Osteocyte (in vitro differentiated cells): ENCODE results near the gene CYS1. TPM values are rescaled to one million over a fixed set of nuclear protein-coding genes. Genes with fewer than 3 reads are reported as not detected.
A peak's percentile ranks its signal among the peaks of the same experiment; 100 is the strongest.

Experiments
- DNase-seq: peaks from one replicate; pipeline ENCODE4 v3.0.0; 2021; ENCODE audit warnings: mixed read lengths; ENCODE audit not compliant: unreplicated experiment; ENCODE audit errors: extremely low spot score
- H3K27ac Mint-ChIP-seq: one replicate; pipeline ENCODE4 v1.8.0; 2021; ENCODE audit warnings: mild to moderate bottlenecking, mixed read lengths; ENCODE audit not compliant: unreplicated experiment
- H3K27me3 Mint-ChIP-seq: one replicate; pipeline ENCODE4 v1.8.0; 2021; ENCODE audit warnings: mixed read lengths; ENCODE audit not compliant: unreplicated experiment
- H3K36me3 Mint-ChIP-seq: one replicate; pipeline ENCODE4 v1.8.0; 2021; ENCODE audit warnings: mixed read lengths; ENCODE audit not compliant: unreplicated experiment
- H3K4me1 Mint-ChIP-seq: one replicate; pipeline ENCODE4 v1.8.0; 2021; ENCODE audit warnings: mixed read lengths; ENCODE audit not compliant: unreplicated experiment
- H3K4me3 Mint-ChIP-seq: one replicate; pipeline ENCODE4 v1.8.0; 2021; ENCODE audit warnings: mild to moderate bottlenecking, moderate library complexity, mixed read lengths; ENCODE audit not compliant: unreplicated experiment
- H3K9me3 Mint-ChIP-seq: one replicate; pipeline ENCODE4 v1.8.0; 2021; ENCODE audit warnings: mixed read lengths; ENCODE audit not compliant: unreplicated experiment
- CTCF ChIP-seq: fragments of 200-600 bp; sonication (generic); IDR thresholded peaks from 2 replicates; pipeline ENCODE4 v1.5.0; 2021; ENCODE audit warnings: antibody characterized with exemption, mild to moderate bottlenecking, moderate library complexity
- long read RNA-seq: library from polyadenylated mRNA; unstranded; transcript quantifications from one replicate; pipeline ENCODE4 v2.0.0, GENCODE V29; 2021
- total RNA-seq: library from RNA; stranded (reverse); gene quantifications from 2 replicates; pipeline ENCODE4 v1.2.1, GENCODE V29; 2021

CYS1 gene
- total RNA-seq, result 5.1 and 5.5 TPM in 2 replicates
- long read RNA-seq, result 0 reads

GRCh38 chr2:10079870-10080535 lies at the start of gene CYS1:
Gene CYS1 (minus strand): TSS chr2:10080411. CDS start chr2:10080223, 188 bp downstream.
- DNase-seq, result no peak
- Mint-ChIP-seq H3K4me3 (peak within 1 kb of the TSS; percentile 80), H3K4me1 (peaks cover 27% of the 10 kb centered on the region), H3K9me3 (no peaks in the 10 kb centered on the region), H3K36me3 (peaks cover 4% of the 10 kb centered on the region), H3K27ac (peak within 1 kb of the TSS; percentile 93), H3K27me3 (peaks cover 42% of the 10 kb centered on the region)
- TF ChIP-seq CTCF, result peak; percentile 43

- H3K4me3 Mint-ChIP-seq, result no peak overlapping the region
- no peak for TF ChIP-seq CTCF
- H3K4me1 Mint-ChIP-seq, result peaks cover 15% of the 10 kb centered on the region
- DNase-seq, result no peak
- no peaks in the 10 kb centered on the region for H3K27me3 Mint-ChIP-seq
- H3K36me3 Mint-ChIP-seq, result no peaks in the 10 kb centered on the region
- H3K27ac Mint-ChIP-seq, result no peak overlapping the region
- H3K9me3 Mint-ChIP-seq, result no peaks in the 10 kb centered on the region
Observed at GRCh38 chr2:10129490-10129889, 49.3 kb upstream of the CYS1 start.

GRCh38 chr2:10128420-10128819 lies 48.2 kb upstream of the CYS1 start:
- no peak for TF ChIP-seq CTCF
- no peak for DNase-seq
- H3K36me3 Mint-ChIP-seq, result no peaks in the 10 kb centered on the region
- H3K27me3 Mint-ChIP-seq, result no peaks in the 10 kb centered on the region
- H3K9me3 Mint-ChIP-seq, result no peaks in the 10 kb centered on the region
- H3K27ac Mint-ChIP-seq, result no peak overlapping the region
- peaks cover 26% of the 10 kb centered on the region for H3K4me1 Mint-ChIP-seq
- H3K4me3 Mint-ChIP-seq, result no peak overlapping the region

- TF ChIP-seq CTCF, result no peak
- Mint-ChIP-seq H3K4me1 (peaks cover 33% of the 10 kb centered on the region), H3K27me3 (no peaks in the 10 kb centered on the region), H3K4me3 (no peak overlapping the region), H3K9me3 (no peaks in the 10 kb centered on the region), H3K36me3 (no peaks in the 10 kb centered on the region), H3K27ac (no peak overlapping the region)
- DNase-seq, result no peak
Observed at GRCh38 chr2:10126632-10127026, 46.4 kb upstream of the CYS1 start.

GRCh38 chr2:10125842-10126631 lies 45.8 kb upstream of the CYS1 start:
- H3K36me3 Mint-ChIP-seq, result no peaks in the 10 kb centered on the region
- H3K27me3 Mint-ChIP-seq, result no peaks in the 10 kb centered on the region
- H3K4me1 Mint-ChIP-seq, result peaks cover 39% of the 10 kb centered on the region
- no peak overlapping the region for H3K4me3 Mint-ChIP-seq
- no peak for DNase-seq
- peak overlapping the region; percentile 8 for H3K27ac Mint-ChIP-seq
- H3K9me3 Mint-ChIP-seq, result no peaks in the 10 kb centered on the region
- no peak for TF ChIP-seq CTCF
